Measurements from ENCODE around the gene ZMPSTE24. TPM values are rescaled to one million over a fixed set of nuclear protein-coding genes. Genes with fewer than 3 reads are reported as not detected.
"Not testable (repeated sequence)": the region's sequence is repeated elsewhere in the genome, so short reads cannot be mapped to it uniquely, and the experiment has no call there.

Gene ZMPSTE24
- total and polyA plus RNA-seq, 2 donors (not counting 1 experiment from before 2014, with no cell fraction given): 60.9 to 67.6 TPM

- TF ChIP-seq EZH2 (IDR thresholded peaks at IDR 0.05; ENCODE audit: low read length, missing control alignments): no peak
- TF ChIP-seq, protein P1, sequence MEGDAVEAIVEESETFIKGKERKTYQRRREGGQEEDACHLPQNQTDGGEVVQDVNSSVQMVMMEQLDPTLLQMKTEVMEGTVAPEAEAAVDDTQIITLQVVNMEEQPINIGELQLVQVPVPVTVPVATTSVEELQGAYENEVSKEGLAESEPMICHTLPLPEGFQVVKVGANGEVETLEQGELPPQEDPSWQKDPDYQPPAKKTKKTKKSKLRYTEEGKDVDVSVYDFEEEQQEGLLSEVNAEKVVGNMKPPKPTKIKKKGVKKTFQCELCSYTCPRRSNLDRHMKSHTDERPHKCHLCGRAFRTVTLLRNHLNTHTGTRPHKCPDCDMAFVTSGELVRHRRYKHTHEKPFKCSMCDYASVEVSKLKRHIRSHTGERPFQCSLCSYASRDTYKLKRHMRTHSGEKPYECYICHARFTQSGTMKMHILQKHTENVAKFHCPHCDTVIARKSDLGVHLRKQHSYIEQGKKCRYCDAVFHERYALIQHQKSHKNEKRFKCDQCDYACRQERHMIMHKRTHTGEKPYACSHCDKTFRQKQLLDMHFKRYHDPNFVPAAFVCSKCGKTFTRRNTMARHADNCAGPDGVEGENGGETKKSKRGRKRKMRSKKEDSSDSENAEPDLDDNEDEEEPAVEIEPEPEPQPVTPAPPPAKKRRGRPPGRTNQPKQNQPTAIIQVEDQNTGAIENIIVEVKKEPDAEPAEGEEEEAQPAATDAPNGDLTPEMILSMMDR (conservative IDR thresholded peaks at IDR 0.05 in 1 of 2, IDR thresholded peaks at IDR 0.05 in 1 of 2; ENCODE audit: low read depth in 1 of 2, low read length in 2 of 2): no peak
- peaks cover 31% of the 10 kb centered on the region for H3K27me3 ChIP-seq (ENCODE audit: control insufficient read depth, insufficient read depth, low read length)
- peaks cover 4% of the 10 kb centered on the region for H3K4me1 ChIP-seq (ENCODE audit: control insufficient read depth, extremely low read depth, insufficient read depth, low read length)
- H3K9ac ChIP-seq (ENCODE audit: insufficient read depth, low read length): no peak overlapping the region
- no peaks in the 10 kb centered on the region for H3K36me3 ChIP-seq (ENCODE audit: control insufficient read depth, insufficient read depth, low read length)
- H3K4me2 ChIP-seq (ENCODE audit: extremely low read depth, insufficient read depth, low read length): no peak overlapping the region
- H4K20me1 ChIP-seq (ENCODE audit: control insufficient read depth, extremely low read depth, insufficient read depth, low read length): no peaks in the 10 kb centered on the region
- H3K79me2 ChIP-seq (ENCODE audit: control insufficient read depth, insufficient read depth, low read length): no peaks in the 10 kb centered on the region
- no peaks in the 10 kb centered on the region for H3K9me3 ChIP-seq (ENCODE audit: control insufficient read depth, insufficient read depth, low read depth, low read length)
- H2AFZ ChIP-seq (ENCODE audit: low read length): no peak overlapping the region
- no peak for DNase-seq (ENCODE audit: low read depth in 2 of 2)
- no peak overlapping the region for H3K4me3 ChIP-seq (replicated peaks in 1 of 4; ENCODE audit: control extremely low read depth in 1 of 4, insufficient read depth in 1 of 4, low read depth in 3 of 4, low read length in 4 of 4)
- no peak overlapping the region for H3K27ac ChIP-seq (ENCODE audit: insufficient read depth, low read length)
These were observed 61.1 kb downstream of the ZMPSTE24 start for GRCh38 chr1:40318970-40319621.

DNA sequence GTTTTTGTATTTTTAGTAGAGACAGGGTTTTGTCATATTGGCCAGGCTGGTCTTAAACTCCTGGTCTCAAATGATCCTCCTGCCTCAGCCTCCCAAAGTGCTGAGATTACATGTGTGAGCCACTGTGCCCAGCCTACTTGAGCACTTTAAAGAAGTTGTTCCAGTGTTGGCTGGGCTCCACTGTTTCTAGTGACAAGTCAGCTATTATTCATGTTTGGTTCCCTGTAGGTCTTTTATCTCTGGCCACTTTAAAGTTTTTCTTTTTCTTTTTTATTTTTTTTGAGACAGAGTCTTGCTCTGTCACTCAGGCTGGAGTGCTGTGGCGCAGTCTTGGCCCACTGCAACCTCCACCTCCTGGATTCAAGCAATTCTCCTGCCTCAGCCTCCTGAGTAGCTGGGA lies 73.4 kb downstream of the ZMPSTE24 start:
- not testable (repeated sequence) for H3K4me3 ChIP-seq (replicated peaks in 1 of 4; ENCODE audit: control extremely low read depth in 1 of 4, insufficient read depth in 1 of 4, low read depth in 3 of 4, low read length in 4 of 4); H3K4me1 ChIP-seq (ENCODE audit: control insufficient read depth, extremely low read depth, insufficient read depth, low read length); H4K20me1 ChIP-seq (ENCODE audit: control insufficient read depth, extremely low read depth, insufficient read depth, low read length); H3K27me3 ChIP-seq (ENCODE audit: control insufficient read depth, insufficient read depth, low read length); H3K9ac ChIP-seq (ENCODE audit: insufficient read depth, low read length); H3K4me2 ChIP-seq (ENCODE audit: extremely low read depth, insufficient read depth, low read length); H3K27ac ChIP-seq (ENCODE audit: insufficient read depth, low read length); H3K79me2 ChIP-seq (ENCODE audit: control insufficient read depth, insufficient read depth, low read length); H3K36me3 ChIP-seq (ENCODE audit: control insufficient read depth, insufficient read depth, low read length); H3K9me3 ChIP-seq (ENCODE audit: control insufficient read depth, insufficient read depth, low read depth, low read length); DNase-seq (ENCODE audit: low read depth in 2 of 2); H2AFZ ChIP-seq (ENCODE audit: low read length)

DNA sequence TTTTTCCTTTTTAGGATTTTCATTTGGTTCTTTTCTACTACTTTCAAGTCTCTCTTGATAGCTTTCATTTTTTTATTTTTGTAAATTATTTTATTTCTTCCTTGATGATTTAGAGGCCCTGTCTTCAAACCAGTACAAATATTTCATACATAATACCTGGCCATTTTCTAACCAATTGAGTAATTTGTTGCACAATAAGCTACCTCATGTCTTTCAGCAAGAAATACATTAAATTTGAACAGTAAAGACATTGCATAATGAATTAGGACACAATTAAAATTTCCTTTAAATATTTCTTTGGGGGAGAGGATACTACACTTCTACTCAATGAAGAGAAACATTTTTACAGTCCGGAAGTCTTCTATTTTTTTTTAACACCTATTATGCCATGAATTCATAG lies 74.7 kb downstream of the ZMPSTE24 start:
- H3K4me2 ChIP-seq (ENCODE audit: extremely low read depth, insufficient read depth, low read length): no peak overlapping the region
- no peaks in the 10 kb centered on the region for H3K36me3 ChIP-seq (ENCODE audit: control insufficient read depth, insufficient read depth, low read length)
- no peaks in the 10 kb centered on the region for H3K27me3 ChIP-seq (ENCODE audit: control insufficient read depth, insufficient read depth, low read length)
- no peaks in the 10 kb centered on the region for H3K79me2 ChIP-seq (ENCODE audit: control insufficient read depth, insufficient read depth, low read length)
- H4K20me1 ChIP-seq (ENCODE audit: control insufficient read depth, extremely low read depth, insufficient read depth, low read length): no peaks in the 10 kb centered on the region
- H2AFZ ChIP-seq (ENCODE audit: low read length): no peak overlapping the region
- DNase-seq (ENCODE audit: low read depth in 2 of 2): no peak
- TF ChIP-seq, protein P1 (conservative IDR thresholded peaks at IDR 0.05 in 1 of 2, IDR thresholded peaks at IDR 0.05 in 1 of 2; ENCODE audit: low read depth in 1 of 2, low read length in 2 of 2): no peak
- no peak for TF ChIP-seq EZH2 (IDR thresholded peaks at IDR 0.05; ENCODE audit: low read length, missing control alignments)
- no peaks in the 10 kb centered on the region for H3K4me1 ChIP-seq (ENCODE audit: control insufficient read depth, extremely low read depth, insufficient read depth, low read length)
- H3K9me3 ChIP-seq (ENCODE audit: control insufficient read depth, insufficient read depth, low read depth, low read length): no peaks in the 10 kb centered on the region
- H3K27ac ChIP-seq (ENCODE audit: insufficient read depth, low read length): no peak overlapping the region
- no peak overlapping the region for H3K9ac ChIP-seq (ENCODE audit: insufficient read depth, low read length)
- H3K4me3 ChIP-seq (replicated peaks in 1 of 4; ENCODE audit: control extremely low read depth in 1 of 4, insufficient read depth in 1 of 4, low read depth in 3 of 4, low read length in 4 of 4): no peak overlapping the region
